GM12878 (cell line): ENCODE results near the gene BLOC1S2. TPM values are rescaled to one million over a fixed set of nuclear protein-coding genes. Genes with fewer than 3 reads are reported as not detected.

Experiments
- BCL3 ChIP-seq: IDR thresholded peaks from 2 replicates; pipeline ENCODE4 v1.6.1; 2011; ENCODE audit warnings: borderline replicate concordance, low read depth, mild to moderate bottlenecking, moderate library complexity, low read length; ENCODE audit not compliant: insufficient read depth, poor library complexity, severe bottlenecking
- BCLAF1 ChIP-seq: fragments of 450-650 bp; IDR thresholded peaks from 2 replicates; pipeline ENCODE4 v1.6.1; 2017; ENCODE audit warnings: antibody characterized with exemption, mild to moderate bottlenecking, moderate library complexity
- BMI1 ChIP-seq: fragments of 450-650 bp; IDR thresholded peaks from 2 replicates; pipeline ENCODE4 v1.6.1; 2016; ENCODE audit warnings: mild to moderate bottlenecking, moderate library complexity, borderline replicate concordance
- CBFB ChIP-seq: IDR thresholded peaks from 2 replicates; pipeline ENCODE4 v1.6.1; 2016; ENCODE audit warnings: antibody characterized with exemption, low read depth
- CEBPB ChIP-seq, 2 experiments: fragments of 150-350 bp in 1 of 2; IDR thresholded peaks; 2 replicates each; pipeline ENCODE4 v1.6.1; 2012 to 2014; ENCODE audit warnings: low read depth in 2 of 2, low read length in 2 of 2, borderline replicate concordance in 1 of 2, inconsistent platforms in 1 of 2
- DPF2 ChIP-seq: fragments of 450-650 bp; IDR thresholded peaks from 2 replicates; pipeline ENCODE4 v1.6.1; 2017; ENCODE audit warnings: mild to moderate bottlenecking
- HDAC2 ChIP-seq: fragments of 200-600 bp; sonication (generic); IDR thresholded peaks from 2 replicates; pipeline ENCODE4 v1.6.1; 2017
- HDAC6 ChIP-seq: fragments of 200-600 bp; sonication (generic); IDR thresholded peaks from one replicate; pipeline ENCODE4 v1.8.0; 2017; ENCODE audit warnings: antibody characterized with exemption; ENCODE audit not compliant: unreplicated experiment
- IKZF1 ChIP-seq: fragments of 450-650 bp; conservative IDR thresholded peaks from 2 replicates; pipeline ENCODE4 v1.6.1; 2017; ENCODE audit warnings: antibody characterized with exemption, mild to moderate bottlenecking
- JUND ChIP-seq: IDR thresholded peaks from 2 replicates; pipeline ENCODE4 v1.6.1; 2012; ENCODE audit warnings: low read depth, mild to moderate bottlenecking, low read length, improper control_type of control experiment, moderate library complexity
- MEF2B ChIP-seq: fragments of 450-650 bp; IDR thresholded peaks from 2 replicates; pipeline ENCODE4 v1.6.1; 2018; ENCODE audit warnings: mild to moderate bottlenecking, moderate library complexity; ENCODE audit not compliant: partially characterized antibody, poor library complexity, severe bottlenecking
- NFYB ChIP-seq: IDR thresholded peaks from 2 replicates; pipeline ENCODE4 v1.6.1; 2011; ENCODE audit warnings: low read depth, mild to moderate bottlenecking, low read length, improper control_type of control experiment, moderate library complexity; ENCODE audit not compliant: insufficient read depth
- SIX5 ChIP-seq: IDR thresholded peaks from 2 replicates; pipeline ENCODE4 v1.6.1; 2011; ENCODE audit warnings: mild to moderate bottlenecking, low read depth, low read length, moderate library complexity; ENCODE audit not compliant: severe bottlenecking
- ZNF207 ChIP-seq: fragments of 450-650 bp; IDR thresholded peaks from 2 replicates; pipeline ENCODE4 v1.6.1; 2014; ENCODE audit warnings: antibody characterized with exemption, mild to moderate bottlenecking, borderline replicate concordance
- polyA plus RNA-seq, 11 experiments: library from polyadenylated mRNA; depleted of rRNA in 4 of 11; unstranded in 6 of 11; stranded (reverse) in 5 of 11; fragments of >200 nt; fragmentation: Nextera tagmentation in 4 of 11; fragmentation: Illumina TruSeq in 1 of 11; extraction: Ambion mirVana in 4 of 11; extraction: Trizol in 1 of 11; gene quantifications; 1 replicate in 1 of 11; 2 replicates in 10 of 11; pipeline versions ENCODE4 v1.2.1 to v1.2.3, GENCODE V29; 2011 to 2016; ENCODE audit warnings: inconsistent platforms in 2 of 11, missing spikeins in 2 of 11, low read depth in 1 of 11
- total RNA-seq, 4 experiments: library from RNA; depleted of rRNA in 3 of 4; stranded (reverse); fragments of >200 nt in 3 of 4; fragmentation: Illumina TruSeq in 1 of 4; extraction: Trizol in 1 of 4; gene quantifications; 2 replicates each; pipeline versions ENCODE4 v1.2.1 to v1.2.3, GENCODE V29; 2013 to 2021
- TF ChIP-seq, protein P1 (sequence below): fragments of 450-650 bp; formaldehyde crosslinking; IDR thresholded peaks from 2 replicates; pipeline ENCODE4 v1.4.0; 2022; ENCODE audit warnings: mild to moderate bottlenecking, moderate library complexity
- TF ChIP-seq, protein P2 (sequence below): IDR thresholded peaks from 2 replicates; pipeline ENCODE4 v1.6.1; 2012; ENCODE audit warnings: low read length, inconsistent platforms
- TF ChIP-seq, protein P3 (sequence below): IDR thresholded peaks from 2 replicates; pipeline ENCODE4 v1.6.1; 2011; ENCODE audit warnings: borderline replicate concordance, low read depth, mild to moderate bottlenecking, moderate library complexity, mixed read lengths, low read length; ENCODE audit not compliant: insufficient read depth; ENCODE audit errors: extremely low read length

BLOC1S2 gene
- total and polyA plus RNA-seq, 10 of the 15 experiments (the other 5 are each of a cell fraction or from before 2014, with no cell fraction given) = 58.6 to 164 (median 79.5) TPM

GRCh38 chr10:100286051-100287033 lies at the start of gene BLOC1S2 (continued):
- TF ChIP-seq, protein P1, sequence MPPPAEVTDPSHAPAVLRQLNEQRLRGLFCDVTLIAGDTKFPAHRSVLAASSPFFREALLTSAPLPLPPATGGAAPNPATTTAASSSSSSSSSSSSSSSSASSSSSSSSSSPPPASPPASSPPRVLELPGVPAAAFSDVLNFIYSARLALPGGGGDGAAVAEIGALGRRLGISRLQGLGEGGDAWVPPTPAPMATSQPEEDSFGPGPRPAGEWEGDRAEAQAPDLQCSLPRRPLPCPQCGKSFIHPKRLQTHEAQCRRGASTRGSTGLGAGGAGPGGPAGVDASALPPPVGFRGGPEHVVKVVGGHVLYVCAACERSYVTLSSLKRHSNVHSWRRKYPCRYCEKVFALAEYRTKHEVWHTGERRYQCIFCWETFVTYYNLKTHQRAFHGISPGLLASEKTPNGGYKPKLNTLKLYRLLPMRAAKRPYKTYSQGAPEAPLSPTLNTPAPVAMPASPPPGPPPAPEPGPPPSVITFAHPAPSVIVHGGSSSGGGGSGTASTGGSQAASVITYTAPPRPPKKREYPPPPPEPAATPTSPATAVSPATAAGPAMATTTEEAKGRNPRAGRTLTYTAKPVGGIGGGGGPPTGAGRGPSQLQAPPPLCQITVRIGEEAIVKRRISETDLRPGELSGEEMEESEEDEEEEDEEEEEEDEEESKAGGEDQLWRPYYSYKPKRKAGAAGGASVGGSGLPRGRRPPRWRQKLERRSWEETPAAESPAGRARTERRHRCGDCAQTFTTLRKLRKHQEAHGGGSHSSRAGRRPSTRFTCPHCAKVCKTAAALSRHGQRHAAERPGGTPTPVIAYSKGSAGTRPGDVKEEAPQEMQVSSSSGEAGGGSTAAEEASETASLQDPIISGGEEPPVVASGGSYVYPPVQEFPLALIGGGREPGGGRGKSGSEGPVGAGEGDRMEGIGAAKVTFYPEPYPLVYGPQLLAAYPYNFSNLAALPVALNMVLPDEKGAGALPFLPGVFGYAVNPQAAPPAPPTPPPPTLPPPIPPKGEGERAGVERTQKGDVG = no peak
- no peak; the same call in 1 of the 2 replicates for TF ChIP-seq CBFB
- TF ChIP-seq IKZF1 = peak; percentile 61
- TF ChIP-seq HDAC6 = no peak
- TF ChIP-seq SIX5 = no peak
- no peak for TF ChIP-seq BCL3
- TF ChIP-seq DPF2 = 0 out of 2 replicates have a peak, but pooled peaks have one; percentile 37
- TF ChIP-seq BCLAF1 = no peak
- TF ChIP-seq HDAC2 = no peak
- no peak for TF ChIP-seq MEF2B
- TF ChIP-seq BMI1 = no peak
- TF ChIP-seq, protein P2, sequence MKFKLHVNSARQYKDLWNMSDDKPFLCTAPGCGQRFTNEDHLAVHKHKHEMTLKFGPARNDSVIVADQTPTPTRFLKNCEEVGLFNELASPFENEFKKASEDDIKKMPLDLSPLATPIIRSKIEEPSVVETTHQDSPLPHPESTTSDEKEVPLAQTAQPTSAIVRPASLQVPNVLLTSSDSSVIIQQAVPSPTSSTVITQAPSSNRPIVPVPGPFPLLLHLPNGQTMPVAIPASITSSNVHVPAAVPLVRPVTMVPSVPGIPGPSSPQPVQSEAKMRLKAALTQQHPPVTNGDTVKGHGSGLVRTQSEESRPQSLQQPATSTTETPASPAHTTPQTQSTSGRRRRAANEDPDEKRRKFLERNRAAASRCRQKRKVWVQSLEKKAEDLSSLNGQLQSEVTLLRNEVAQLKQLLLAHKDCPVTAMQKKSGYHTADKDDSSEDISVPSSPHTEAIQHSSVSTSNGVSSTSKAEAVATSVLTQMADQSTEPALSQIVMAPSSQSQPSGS = no peak
- TF ChIP-seq ZNF207 = 0 out of 2 replicates have a peak, but pooled peaks have one; percentile 18
- no peak for TF ChIP-seq NFYB
- no peak for TF ChIP-seq CEBPB (IDR thresholded peaks at IDR 0.05; ENCODE audit: borderline replicate concordance in 1 of 2, low read depth in 2 of 2, low read length in 2 of 2)
- TF ChIP-seq JUND = no peak
- TF ChIP-seq, protein P3, sequence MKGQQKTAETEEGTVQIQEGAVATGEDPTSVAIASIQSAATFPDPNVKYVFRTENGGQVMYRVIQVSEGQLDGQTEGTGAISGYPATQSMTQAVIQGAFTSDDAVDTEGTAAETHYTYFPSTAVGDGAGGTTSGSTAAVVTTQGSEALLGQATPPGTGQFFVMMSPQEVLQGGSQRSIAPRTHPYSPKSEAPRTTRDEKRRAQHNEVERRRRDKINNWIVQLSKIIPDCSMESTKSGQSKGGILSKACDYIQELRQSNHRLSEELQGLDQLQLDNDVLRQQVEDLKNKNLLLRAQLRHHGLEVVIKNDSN = no peak
